ENCODE results near the gene AP5B1. TPM values are rescaled to one million over a fixed set of nuclear protein-coding genes. Genes with fewer than 3 reads are reported as not detected.

Gene AP5B1
- total RNA-seq, 1 donor from 2014 or later, result 18.1 TPM

DNA sequence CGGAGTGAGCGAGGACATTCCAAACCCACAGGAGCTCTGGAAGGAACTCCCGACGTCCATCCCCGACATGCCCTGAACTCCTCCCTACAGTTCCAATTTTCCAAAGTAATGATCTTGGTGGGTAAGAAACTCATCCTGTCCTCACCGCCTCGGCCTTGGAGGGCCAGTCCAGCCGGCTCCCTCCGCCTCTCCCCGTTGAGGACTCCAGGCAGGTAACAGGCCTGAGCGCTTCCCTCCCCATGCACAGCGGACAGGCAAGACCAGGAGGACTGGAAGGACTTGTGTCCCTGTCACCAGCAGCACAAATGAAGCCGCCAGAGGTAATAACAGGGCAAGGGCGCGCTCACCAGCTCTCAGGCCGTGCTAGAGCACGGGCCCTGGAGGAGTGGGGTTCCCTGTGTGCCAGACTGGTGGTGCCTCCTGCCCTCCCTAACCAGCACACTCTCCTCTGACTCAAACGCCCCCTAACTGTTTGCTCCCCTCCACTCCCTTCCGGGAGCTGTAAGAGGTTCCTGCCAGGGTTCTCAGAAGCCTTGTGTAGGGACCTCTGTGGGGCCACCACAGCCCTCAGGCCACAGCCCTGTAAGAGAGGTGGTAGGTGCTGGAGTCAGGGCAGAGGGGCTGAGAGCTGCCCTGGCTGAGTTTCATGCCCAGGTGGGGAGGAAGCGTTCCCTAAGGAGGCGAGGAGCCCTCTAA lies 23.2 kb upstream of the AP5B1 start:
- intact Hi-C loops (cut with micrococcal nuclease), result no loop called here

DNA sequence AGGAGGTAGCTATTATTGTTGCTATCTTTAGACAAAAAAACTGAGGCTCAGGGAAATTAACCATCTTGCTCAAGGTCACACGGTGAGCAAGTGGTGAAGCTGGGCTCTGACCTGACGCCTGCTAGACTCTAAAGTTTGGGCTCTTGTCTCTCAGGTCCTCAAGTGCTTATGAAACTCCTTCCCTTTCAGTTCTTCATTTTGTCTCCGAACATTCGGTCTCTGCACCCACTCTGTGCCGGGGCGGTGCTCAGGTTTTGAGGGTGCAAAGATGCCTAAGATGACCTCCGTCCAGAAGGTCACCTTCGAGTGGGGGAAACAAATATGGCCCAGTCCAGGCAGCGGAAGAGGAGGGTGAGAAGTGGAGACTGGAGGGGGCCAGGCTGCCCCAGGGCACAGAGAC lies 22.1 kb upstream of the AP5B1 start:
- intact Hi-C loops (cut with micrococcal nuclease), result no loop called here

GRCh38 chr11:65801153-65801987 lies 20.6 kb upstream of the AP5B1 start:
- intact Hi-C loops (cut with micrococcal nuclease), result no loop called here

DNA sequence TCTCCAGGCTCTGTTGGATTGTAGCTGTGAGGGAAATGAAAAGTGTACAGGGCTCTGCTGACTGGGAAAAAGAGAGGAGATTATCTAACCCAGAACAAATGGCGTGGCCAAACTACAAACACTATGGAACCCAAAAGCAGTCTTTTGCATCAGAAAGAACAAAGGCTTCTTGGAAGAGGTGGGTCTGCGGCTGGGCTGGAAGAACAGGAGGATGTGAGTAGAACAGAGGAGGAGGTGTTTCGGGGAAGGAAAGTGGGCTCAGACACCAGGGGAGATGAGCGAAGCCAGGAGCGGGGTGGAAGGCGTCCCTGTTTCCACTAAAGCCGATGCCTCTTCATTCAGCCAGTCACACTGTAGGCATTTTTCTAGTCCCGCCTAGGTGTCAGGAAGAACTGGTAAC lies 18.1 kb upstream of the AP5B1 start:
- intact Hi-C loops (cut with micrococcal nuclease), result no loop called here

- intact Hi-C loops (cut with micrococcal nuclease), result no loop called here
These were observed 16.9 kb upstream of the AP5B1 start for GRCh38 chr11:65797711-65798110.

DNA sequence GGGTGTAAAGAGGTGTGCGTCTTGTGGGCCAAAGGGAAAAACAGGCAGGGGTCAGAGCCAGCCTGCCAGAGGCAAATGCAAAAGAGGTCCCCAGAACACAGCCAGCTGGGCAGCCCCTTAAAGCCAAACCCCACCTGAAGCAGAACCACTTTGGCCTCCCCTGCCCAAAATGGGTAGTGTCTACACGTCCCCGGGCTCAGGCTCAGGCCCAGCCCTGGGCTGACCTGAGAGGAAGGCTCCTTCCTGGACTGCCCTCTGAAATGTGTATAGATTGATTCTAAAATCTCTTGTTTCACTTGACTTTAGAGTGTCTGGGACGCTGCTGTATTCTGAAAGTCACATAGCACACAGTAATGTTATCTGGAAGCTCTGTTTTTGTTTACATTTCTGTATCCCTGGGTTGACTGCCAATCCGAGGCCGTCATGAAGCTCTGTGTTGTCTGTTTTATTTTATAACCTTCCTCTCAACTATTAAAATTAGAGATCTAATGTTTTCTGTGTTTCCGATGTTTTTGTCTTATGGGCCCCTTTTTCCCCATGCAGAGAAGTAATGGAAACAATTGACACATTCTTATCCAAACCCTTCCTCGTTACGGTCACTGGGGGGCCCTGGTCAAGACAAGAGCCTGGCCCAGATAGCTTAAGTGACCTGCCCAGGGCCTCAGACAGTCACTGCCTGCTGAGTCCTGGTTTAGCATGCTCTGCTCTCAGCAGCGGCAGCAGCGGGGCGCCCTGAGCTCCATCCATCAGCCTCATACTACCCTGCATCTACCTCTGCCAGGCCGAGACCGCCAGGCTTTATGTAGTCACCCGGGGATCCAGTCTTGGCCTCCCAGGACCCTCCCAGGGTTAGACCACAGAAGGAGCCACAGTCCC lies 16.2 kb upstream of the AP5B1 start:
- intact Hi-C loops (cut with micrococcal nuclease), result no loop called here

DNA sequence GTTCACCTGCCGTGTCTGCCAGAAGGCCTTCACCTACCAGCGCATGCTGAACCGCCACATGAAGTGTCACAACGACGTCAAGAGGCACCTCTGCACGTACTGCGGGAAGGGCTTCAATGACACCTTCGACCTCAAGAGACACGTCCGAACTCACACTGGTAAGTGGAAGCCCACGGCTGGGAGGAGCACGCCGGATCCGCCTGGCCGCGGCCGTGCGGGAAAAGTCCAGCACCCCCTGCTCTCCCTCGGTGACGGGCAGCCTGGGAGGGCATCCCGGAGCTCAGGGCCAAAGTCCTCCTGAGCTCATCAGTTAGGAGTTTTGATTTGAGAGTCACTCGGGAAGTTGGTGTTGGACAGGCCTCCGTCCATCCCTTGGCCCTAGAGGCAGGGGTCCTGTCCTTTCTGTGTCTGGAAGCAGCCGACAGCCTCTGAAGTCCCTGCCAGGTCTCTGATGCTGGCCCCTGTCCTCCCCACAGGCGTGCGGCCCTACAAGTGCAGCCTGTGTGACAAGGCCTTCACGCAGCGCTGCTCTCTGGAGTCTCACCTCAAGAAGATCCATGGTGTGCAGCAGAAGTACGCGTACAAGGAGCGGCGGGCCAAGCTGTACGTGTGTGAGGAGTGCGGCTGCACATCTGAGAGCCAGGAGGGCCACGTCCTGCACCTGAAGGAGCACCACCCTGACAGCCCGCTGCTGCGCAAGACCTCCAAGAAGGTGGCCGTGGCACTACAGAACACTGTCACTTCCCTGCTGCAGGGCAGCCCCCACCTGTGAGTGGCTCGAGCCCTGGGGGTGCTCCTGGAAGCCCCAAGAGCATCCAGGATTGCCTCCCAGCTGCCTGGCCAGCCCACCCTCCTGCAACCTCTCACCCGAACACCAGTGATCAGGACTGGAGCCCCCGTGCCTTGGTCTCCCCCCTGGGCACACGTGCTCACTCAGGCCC lies 14.1 kb upstream of the AP5B1 start:
- intact Hi-C loops (cut with micrococcal nuclease), result no loop called here

DNA sequence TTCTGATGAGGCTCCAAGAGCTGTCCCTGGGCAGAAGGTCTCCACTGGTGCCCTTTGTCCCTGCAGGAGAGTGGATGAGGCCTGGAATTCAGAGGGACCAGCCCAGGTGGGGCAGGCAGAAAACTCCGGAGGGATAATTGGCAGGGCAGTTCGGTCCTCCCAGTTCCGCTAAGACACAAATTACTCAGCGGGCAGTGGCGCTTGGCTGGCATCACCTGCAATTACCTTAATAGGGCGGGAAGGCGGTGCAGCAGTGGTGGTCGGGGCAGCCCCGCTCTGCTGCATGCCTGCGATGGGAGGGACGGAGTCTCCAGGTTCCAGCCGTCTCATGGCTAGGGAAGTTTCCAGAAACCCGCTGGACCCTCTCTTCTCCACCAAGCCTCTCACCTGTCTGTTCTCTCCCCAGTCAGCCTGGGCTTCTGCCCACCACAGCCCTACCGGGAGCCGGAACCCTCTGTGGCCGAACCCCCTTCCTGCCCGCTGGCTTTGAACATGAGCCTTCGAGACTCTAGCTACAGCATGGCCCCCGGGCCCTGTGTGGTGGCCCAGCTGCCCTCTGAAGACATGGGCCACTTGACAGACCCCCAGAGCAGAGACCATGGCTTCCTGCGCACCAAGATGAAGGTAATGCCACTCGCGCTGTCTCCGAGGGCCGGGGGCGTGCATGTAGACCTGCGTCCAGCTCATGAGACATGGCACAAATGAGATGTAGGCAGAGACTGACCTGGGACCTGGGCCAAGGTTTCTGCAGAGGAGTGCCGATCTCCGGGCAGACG lies 13.0 kb upstream of the AP5B1 start:
- intact Hi-C loops (cut with micrococcal nuclease), result no loop called here

GRCh38 chr11:65793144-65793581 lies 12.4 kb upstream of the AP5B1 start:
- intact Hi-C loops (cut with micrococcal nuclease), result no loop called here

- intact Hi-C loops (cut with micrococcal nuclease), result no loop called here
These were observed 11.7 kb upstream of the AP5B1 start for GRCh38 chr11:65792456-65792855.

GRCh38 chr11:65791719-65792213 lies 11.0 kb upstream of the AP5B1 start:
- intact Hi-C loops (cut with micrococcal nuclease), result loop anchor here (1.0 kb wide), 2 partner anchors 11 to 26 kb away; partner anchors contain the start of gene AP5B1

DNA sequence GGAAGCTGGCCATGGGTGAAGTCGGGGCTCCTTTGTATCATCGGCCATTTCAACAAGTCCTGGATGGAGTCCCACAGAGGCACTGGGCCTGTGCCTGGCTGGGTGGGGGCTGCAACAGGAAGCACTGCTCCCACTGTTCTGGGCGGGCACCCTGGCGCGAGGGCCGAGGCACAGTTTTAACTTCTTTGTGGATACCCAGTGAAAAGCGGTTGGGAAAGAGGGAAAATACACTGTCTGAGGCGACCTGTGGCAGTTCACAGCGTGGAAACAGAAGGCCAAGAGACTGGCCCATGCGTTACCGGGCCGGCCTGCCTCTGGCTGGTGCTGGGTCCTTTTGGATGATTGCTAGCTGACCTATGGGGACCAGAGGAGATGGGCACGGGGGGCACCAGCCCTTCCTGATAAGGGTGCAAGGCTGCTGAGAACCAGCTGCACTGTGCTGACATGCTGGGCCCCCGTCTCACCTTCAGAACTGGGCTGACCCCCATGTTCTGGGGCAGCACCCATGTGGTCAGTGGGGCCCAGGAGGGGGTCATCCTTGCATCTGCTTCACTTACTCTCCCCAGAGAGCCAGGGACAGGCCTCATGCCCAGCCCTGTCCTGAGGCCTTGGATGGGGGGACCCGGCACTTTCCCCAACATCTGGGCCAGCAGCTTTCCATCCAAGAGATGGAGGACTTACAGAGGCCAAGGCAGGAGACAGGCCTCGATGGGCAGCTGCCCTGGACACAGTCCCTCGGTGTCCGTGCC lies 10.3 kb upstream of the AP5B1 start:
- intact Hi-C loops (cut with micrococcal nuclease), result loop anchor here (1.0 kb wide), 2 partner anchors 11 to 26 kb away; partner anchors contain the start of gene AP5B1

GRCh38 chr11:65790104-65790901 lies 9.5 kb upstream of the AP5B1 start:
- intact Hi-C loops (cut with micrococcal nuclease), result no loop called here

- intact Hi-C loops (cut with micrococcal nuclease), result no loop called here
These were observed 8.7 kb upstream of the AP5B1 start for GRCh38 chr11:65789230-65790103.

GRCh38 chr11:65788821-65789220 lies 8.0 kb upstream of the AP5B1 start:
- intact Hi-C loops (cut with micrococcal nuclease), result no loop called here

GRCh38 chr11:65787649-65788622 lies 7.2 kb upstream of the AP5B1 start:
- intact Hi-C loops (cut with micrococcal nuclease), result loop anchor here (1.0 kb wide), 1 partner anchor 29 kb away; no protein-coding TSS in a partner anchor
